ENCODE measurements around the gene SHD.
"Not testable (repeated sequence)": the region's sequence is repeated elsewhere in the genome, so short reads cannot be mapped to it uniquely, and the experiment has no call there.

Gene SHD

DNA sequence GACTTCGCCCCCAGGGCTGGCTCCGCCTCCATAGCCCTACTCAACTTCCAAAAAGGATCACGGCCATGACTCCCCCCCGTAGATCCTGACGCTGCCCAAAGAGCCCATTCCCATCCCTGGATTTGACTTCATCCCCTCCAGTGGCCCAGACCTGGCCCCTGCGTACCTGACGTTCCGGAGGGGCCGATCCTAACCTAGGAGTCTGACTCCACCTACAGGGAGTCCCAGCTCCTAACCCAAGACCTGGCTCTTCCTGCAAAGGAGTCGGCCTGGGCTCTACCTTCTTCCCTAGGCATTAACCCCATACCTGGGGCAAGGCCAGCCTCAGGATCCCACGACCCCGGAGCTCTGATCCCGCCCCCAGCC, 48.8 kb downstream of the SHD start:
- TF ChIP-seq CTCF (IDR thresholded peaks at IDR 0.05; ENCODE audit: extremely low read depth, insufficient read depth, missing control alignments), result no peak
- in situ Hi-C loops (cut with MboI; ENCODE audit: low pct_unique_long_range_greater_than_20kb, low sequenced_read_pairs, unreplicated experiment), result no loop called here
- DNase-seq (ENCODE audit: low spot score), result no peak

- DNase-seq (ENCODE audit: low spot score), result peak; percentile 98
- in situ Hi-C loops (cut with MboI; ENCODE audit: low pct_unique_long_range_greater_than_20kb, low sequenced_read_pairs, unreplicated experiment), result no loop called here
- peak; percentile 1 for TF ChIP-seq CTCF (IDR thresholded peaks at IDR 0.05; ENCODE audit: extremely low read depth, insufficient read depth, missing control alignments)
Observed at GRCh38 chr19:4328243-4328990, 49.4 kb downstream of the SHD start.

GRCh38 chr19:4328991-4329681, 50.1 kb downstream of the SHD start:
- in situ Hi-C loops (cut with MboI; ENCODE audit: low pct_unique_long_range_greater_than_20kb, low sequenced_read_pairs, unreplicated experiment); DNase-seq (ENCODE audit: low spot score): not testable (repeated sequence)

- no peak for TF ChIP-seq CTCF (IDR thresholded peaks at IDR 0.05; ENCODE audit: extremely low read depth, insufficient read depth, missing control alignments)
- no peak for DNase-seq (ENCODE audit: low spot score)
- in situ Hi-C loops (cut with MboI; ENCODE audit: low pct_unique_long_range_greater_than_20kb, low sequenced_read_pairs, unreplicated experiment), result no loop called here
Observed at GRCh38 chr19:4329858-4330257, 50.8 kb downstream of the SHD start.

DNA sequence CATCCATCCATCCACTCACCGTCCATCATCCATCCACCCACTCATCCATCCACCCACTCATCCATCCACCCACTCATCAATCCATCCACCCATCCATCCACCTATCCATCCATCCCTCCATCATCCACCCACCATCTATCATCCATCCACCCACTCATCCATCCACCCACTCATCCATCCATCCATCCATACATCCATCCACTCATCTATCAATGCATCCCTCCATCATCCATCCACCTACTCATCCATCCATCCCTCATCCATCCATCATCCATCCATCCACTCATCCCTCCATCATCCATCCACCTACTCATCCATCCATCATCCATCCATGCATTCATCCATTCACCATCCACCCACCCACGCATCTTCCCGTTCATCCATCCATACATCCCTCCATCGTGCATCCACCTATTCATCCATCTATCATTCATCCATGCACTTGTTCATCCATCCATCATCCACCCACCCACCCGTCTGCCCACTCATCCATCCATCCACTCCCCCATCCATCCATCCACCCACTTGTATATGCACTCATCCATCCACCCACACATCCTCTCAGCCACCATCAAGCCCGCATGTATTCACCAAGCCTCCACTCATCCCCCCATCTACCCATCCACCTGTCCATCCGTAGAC, 56.0 kb downstream of the SHD start:
- no peak for TF ChIP-seq CTCF (IDR thresholded peaks at IDR 0.05; ENCODE audit: extremely low read depth, insufficient read depth, missing control alignments)
- no peak for DNase-seq (ENCODE audit: low spot score)
- in situ Hi-C loops (cut with MboI; ENCODE audit: low pct_unique_long_range_greater_than_20kb, low sequenced_read_pairs, unreplicated experiment), result no loop called here

- TF ChIP-seq CTCF (IDR thresholded peaks at IDR 0.05; ENCODE audit: extremely low read depth, insufficient read depth, missing control alignments), result no peak
- no peak for DNase-seq (ENCODE audit: low spot score)
- in situ Hi-C loops (cut with MboI; ENCODE audit: low pct_unique_long_range_greater_than_20kb, low sequenced_read_pairs, unreplicated experiment), result no loop called here
Observed at GRCh38 chr19:4337906-4338440, 58.9 kb downstream of the SHD start.

All from GM13977 (cell line).